CD4-positive, alpha-beta T cell treated with Interleukin-6 for 4 hours (primary cell): Measurements from ENCODE around the gene FBXW8.

Experiments
- DNase-seq: peaks from one replicate; pipeline ENCODE4 v3.0.0-alpha.2; 2020; ENCODE audit warnings: mixed read lengths

The FBXW8 gene

DNA sequence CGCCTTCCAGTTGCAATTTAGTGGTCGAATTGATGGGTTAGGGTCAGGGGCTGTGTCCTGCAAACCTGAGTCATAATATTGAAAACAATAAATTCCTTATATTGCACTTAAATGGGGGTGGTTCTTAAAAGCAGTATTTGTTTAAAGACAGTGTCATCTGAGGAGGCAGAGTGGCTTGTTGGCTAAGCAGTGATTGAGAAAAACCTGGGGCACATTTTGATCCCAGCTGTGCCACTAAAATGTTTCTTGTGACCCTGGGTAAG lies 48.4 kb downstream of the FBXW8 start:
- DNase-seq = no peak

- peak; percentile 19 for DNase-seq
Observed at GRCh38 chr12:116959845-116960514, 49.2 kb downstream of the FBXW8 start.

GRCh38 chr12:116962197-116962596 lies 51.4 kb downstream of the FBXW8 start:
- DNase-seq = no peak

GRCh38 chr12:116962783-116963356 lies 52.1 kb downstream of the FBXW8 start:
- DNase-seq = no peak

- no peak for DNase-seq
Observed at GRCh38 chr12:116964054-116965050, 53.6 kb downstream of the FBXW8 start.

- no peak for DNase-seq
Observed at GRCh38 chr12:116968986-116969385, 58.2 kb downstream of the FBXW8 start.

GRCh38 chr12:116969615-116970585 lies 59.1 kb downstream of the FBXW8 start:
- DNase-seq = no peak

DNA sequence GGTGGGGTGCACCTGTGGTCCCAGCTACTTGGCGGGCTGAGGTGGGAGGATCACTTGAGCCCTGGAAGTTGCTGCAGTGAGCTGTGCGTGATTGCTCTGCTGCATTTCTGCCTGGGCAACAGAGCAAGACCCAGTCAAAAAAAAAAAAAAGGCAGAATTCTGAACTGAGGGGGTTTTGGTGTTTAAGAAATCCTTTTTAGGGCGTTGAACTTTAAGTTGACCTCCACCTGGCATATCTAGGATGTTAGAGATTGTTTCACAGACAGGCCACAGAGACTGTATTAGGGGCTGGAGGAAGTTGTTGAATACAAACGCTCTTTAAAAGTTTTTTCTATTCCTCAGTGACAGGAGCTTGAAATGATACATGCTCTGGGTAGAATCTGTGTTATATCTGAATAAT lies 60.5 kb downstream of the FBXW8 start:
- no peak for DNase-seq

DNA sequence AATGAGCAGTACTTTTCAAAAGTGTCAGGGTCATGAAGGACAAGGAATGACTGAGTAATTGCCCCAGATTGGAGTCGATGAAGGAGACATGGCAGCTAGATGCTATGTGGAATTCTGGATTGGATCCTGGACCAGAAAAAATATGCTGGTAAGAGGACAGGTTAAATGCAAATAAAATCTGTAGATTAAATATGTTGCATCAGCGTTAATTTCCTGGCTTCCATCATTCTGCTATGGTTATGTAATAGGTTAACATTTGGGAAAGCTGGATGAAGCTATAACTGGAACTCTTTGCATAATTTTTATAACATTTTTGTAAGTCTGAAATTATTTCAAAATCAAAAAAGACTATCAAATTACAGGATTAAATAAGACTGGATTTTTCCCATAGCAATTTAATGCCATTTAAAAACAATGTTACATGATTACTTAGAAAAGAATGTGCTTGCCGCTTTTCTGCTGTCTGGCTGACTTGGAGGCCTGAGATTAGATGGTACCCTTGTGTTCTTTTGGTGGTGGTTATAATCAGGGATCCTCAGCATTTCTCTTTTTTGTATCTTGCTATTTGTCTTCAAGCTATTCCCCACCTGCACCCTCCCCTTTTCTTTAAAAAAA lies 65.1 kb downstream of the FBXW8 start:
- no peak for DNase-seq

GRCh38 chr12:116977465-116978380 lies 67.0 kb downstream of the FBXW8 start:
- no peak for DNase-seq

- no peak for DNase-seq
Observed at GRCh38 chr12:116978791-116979508, 68.2 kb downstream of the FBXW8 start.

DNA sequence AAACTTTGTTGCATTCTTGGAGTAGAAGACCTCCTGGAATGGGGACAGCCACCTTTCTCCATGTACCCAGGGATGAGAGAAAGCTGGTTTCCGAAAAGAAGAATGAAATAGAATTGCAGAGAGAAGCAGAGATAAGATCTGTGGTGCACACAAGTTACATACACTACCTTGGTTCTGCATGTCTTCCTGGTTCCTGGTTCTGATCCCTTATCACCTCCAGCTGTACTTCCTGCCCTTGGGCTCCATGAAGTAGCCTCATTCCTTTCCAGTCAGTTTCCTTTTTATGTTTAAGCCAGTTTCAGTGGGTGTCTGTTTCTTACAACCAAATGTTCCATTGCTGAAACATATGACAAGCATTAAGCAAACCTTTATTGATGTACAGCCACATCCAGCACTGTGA lies 69.3 kb downstream of the FBXW8 start:
- DNase-seq = no peak

DNA sequence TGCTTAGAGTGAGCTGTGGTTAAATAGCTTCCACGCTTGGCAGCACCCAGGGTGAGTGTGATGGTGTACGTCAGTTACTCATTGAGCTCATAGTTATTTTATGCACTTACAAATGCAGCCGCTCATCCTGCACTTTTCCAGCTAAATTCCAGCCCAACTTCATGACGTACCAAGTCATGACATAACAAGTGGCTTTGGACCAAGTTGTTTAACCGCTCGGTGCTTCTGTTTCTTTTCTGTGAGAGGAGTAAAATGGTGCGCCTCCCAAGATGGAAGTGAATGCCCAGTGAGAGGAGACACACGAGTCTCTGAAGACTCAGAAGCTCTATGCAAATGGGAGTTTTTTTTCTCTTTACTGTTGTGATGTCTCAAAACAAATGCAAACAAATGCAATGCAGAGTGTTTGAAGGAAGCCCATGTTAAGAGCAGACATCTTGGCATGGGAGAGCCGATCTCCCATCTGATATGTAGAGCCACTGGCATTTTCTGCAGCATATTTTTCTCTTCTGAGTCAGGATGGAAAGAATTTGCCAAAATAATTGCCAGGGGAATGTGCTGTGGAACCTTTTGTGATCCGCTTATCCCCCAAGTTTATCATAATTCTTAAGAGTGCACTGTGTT lies 72.2 kb downstream of the FBXW8 start:
- no peak for DNase-seq

GRCh38 chr12:116984098-116984497 lies 73.3 kb downstream of the FBXW8 start:
- DNase-seq = no peak

GRCh38 chr12:116990329-116990728 lies 79.6 kb downstream of the FBXW8 start:
- no peak for DNase-seq

DNA sequence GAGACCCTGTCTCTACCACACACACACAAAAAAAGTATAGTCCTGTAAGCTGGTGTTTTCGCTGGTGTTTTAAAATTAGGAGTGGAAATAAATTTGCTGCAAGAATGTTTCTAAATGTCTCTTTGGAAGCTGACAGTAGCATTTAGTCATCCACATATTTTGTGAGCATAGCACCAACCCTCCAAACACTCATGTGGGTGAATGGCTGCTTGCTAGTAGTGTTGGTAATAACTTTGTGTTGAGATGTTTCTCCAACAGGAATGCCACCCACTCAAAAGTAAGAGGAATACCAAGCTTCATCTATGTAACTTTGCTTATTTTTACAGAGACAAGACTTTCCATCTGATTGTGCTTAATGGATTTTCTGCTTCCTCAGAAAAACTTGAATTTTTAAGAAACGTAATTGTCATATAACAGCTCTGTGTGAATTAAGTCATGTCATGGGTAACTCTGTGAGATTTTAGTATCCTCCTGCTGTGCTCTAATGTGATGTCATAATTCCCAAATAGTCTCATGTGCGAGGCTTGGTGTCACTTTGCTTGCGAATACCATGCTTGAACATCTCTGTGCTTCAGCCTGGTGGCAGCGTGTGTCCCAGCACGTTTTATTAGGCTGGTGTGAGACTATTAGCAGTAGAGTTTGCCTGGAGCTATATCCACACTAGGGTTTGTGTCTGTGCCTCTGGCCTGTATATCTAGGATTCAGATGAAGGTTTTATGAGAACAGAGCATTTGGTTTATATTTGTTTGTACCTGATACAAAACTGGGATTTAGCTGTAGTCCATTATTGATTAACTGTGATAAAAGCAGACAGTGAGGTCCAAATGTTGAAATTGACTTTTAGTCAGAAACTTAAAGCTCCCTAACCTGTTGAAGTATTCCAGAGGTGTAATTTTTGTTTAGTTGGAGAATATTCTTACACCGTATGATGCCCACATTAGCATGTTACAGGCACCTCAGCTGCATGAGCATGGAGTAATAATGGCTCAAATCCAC lies 80.5 kb downstream of the FBXW8 start:
- DNase-seq = no peak

GRCh38 chr12:116996093-116996492 lies 85.3 kb downstream of the FBXW8 start:
- DNase-seq = no peak

DNA sequence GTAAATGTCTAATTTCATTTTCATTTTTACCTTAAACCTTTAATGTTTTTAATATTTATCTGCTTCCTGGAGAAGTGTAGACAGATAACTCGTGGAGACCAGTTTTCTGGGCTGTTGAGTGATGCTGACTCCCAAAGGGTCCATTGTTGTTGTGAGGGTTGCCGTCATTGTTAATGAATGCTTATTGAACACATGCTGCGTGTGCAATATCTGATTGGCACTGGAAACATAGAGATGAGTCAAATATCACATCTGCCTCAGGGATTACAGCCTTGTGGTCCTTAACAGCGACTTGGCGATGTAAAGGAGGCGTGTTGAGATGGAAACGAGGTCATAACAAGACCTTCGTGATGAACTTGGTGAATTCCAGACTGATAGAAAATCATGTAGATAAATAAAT lies 85.9 kb downstream of the FBXW8 start:
- no peak for DNase-seq

DNA sequence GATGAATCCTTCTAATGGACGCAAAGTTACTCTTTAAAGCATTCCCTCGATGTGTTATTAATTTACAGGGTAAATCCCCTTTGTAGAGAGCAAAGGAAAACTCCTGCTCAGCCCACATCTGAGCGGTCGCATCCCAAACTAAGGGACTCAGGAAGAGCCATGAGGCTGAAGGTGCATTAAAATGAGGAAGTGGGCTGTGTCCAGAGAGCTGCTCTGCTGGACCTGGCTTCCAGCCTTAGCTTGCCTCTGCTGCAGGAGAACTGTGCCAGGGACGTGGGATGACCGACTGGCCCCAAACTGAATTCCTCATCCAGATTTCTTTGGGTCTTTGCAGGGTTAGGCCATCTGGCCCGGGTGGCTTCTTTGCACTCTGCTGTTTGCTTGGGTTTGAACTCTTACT lies 88.3 kb downstream of the FBXW8 start:
- DNase-seq = no peak
